Stomach (tissue), 4 donors: ENCODE data around the gene RAPH1.

Experiments
- EP300 ChIP-seq: sonication (generic); formaldehyde crosslinking; IDR thresholded peaks from one replicate; pipeline ENCODE4 v1.6.1; 2017; ENCODE audit warnings: antibody characterized with exemption
- POLR2A ChIP-seq, 4 donors: fragments of 450-650 bp; IDR thresholded peaks; one replicate each; pipeline ENCODE4 v1.6.1; 2016; ENCODE audit warnings: antibody characterized with exemption in 4 of 4, control low read depth in 2 of 4, mild to moderate bottlenecking in 1 of 4, moderate library complexity in 1 of 4
- POLR2AphosphoS5 ChIP-seq, 3 donors: sonication (generic); formaldehyde crosslinking; IDR thresholded peaks; one replicate each; pipeline ENCODE4 v1.6.1; 2016; ENCODE audit warnings: antibody characterized with exemption in 3 of 3
- TF ChIP-seq, protein P1 (sequence below), 7 experiments: fragments of 450-650 bp in 4 of 7; fragments of 200-600 bp in 3 of 7; sonication (generic) in 3 of 7; IDR thresholded peaks; one replicate each; pipeline ENCODE4 v1.5.1; 2016 to 2019; ENCODE audit warnings: antibody characterized with exemption in 7 of 7, control low read depth in 2 of 7, mild to moderate bottlenecking in 1 of 7

GRCh38 chr2:203471323-203471722 is 63.8 kb downstream of the RAPH1 start:
- TF ChIP-seq POLR2A (IDR thresholded peaks at IDR 0.05) (no peak), POLR2AphosphoS5 (IDR thresholded peaks at IDR 0.05) (no peak), EP300 (no peak)
- TF ChIP-seq, protein P1, sequence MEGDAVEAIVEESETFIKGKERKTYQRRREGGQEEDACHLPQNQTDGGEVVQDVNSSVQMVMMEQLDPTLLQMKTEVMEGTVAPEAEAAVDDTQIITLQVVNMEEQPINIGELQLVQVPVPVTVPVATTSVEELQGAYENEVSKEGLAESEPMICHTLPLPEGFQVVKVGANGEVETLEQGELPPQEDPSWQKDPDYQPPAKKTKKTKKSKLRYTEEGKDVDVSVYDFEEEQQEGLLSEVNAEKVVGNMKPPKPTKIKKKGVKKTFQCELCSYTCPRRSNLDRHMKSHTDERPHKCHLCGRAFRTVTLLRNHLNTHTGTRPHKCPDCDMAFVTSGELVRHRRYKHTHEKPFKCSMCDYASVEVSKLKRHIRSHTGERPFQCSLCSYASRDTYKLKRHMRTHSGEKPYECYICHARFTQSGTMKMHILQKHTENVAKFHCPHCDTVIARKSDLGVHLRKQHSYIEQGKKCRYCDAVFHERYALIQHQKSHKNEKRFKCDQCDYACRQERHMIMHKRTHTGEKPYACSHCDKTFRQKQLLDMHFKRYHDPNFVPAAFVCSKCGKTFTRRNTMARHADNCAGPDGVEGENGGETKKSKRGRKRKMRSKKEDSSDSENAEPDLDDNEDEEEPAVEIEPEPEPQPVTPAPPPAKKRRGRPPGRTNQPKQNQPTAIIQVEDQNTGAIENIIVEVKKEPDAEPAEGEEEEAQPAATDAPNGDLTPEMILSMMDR (IDR thresholded peaks at IDR 0.05): no peak
